GM18499 (cell line): ENCODE results near the gene KCNG3.

ENCODE experiments used
- ATAC-seq: cut with Tn5 transposase; IDR thresholded peaks from one replicate; pipeline ENCODE4 v1.9.1; 2021; ENCODE audit warnings: moderate number of reproducible peaks; ENCODE audit not compliant: insufficient read depth, unreplicated experiment

Gene KCNG3

GRCh38 chr2:42488297-42488696, 5.5 kb downstream of the KCNG3 start:
- ATAC-seq = no peak

- no peak for ATAC-seq
These were observed 7.5 kb downstream of the KCNG3 start for GRCh38 chr2:42486145-42486906.

DNA sequence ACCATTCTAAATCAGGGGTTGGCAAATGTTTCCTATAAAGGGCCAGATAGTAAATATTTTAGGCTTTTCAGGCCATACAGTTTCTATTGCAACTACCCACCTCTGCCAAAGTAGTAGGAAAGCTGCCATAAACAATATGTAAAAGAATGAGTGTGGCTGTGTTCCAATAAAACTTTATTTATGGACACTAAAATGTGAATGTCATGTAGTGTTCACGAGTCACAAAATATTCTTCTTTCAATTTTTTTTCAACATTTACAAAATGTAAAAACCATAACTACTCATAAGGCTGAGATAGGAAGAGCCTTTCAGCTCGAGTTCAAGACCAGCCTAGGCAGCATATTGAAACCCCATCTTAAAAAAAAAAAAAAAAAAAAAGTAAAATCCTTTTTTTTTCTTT, 13.4 kb downstream of the KCNG3 start:
- ATAC-seq = no peak

DNA sequence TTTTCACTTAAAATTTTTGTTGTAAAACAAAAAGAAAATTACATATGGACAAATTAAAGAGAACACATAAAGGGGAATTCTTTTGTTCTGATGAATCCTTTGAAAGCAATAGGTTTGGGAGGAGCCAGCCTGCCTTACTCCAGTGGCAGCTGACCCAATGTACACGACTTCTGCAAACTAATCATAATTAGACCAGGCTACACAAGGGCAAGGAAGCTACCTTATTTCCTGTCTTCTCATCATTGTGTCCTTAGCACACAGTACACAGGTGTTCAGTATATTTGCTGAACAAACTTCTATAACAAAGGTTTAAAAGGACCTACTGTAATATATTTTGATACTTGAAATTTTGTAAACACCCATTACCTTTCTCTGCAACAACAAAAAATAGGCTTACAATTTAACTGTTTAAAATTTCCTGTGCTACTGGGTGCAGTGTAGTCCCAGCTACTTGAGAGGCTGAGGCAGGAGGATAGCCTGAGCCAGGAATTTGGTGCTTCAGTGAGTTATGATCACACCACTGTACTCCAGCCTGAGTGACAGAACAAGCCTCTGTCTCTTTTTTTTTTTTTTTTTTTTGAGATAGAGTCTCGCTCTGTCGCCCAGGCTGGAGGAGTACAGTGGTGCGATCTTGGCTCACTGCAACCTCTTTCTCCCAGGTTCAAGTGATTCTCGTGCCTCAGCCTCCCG, 18.9 kb downstream of the KCNG3 start:
- ATAC-seq = no peak

DNA sequence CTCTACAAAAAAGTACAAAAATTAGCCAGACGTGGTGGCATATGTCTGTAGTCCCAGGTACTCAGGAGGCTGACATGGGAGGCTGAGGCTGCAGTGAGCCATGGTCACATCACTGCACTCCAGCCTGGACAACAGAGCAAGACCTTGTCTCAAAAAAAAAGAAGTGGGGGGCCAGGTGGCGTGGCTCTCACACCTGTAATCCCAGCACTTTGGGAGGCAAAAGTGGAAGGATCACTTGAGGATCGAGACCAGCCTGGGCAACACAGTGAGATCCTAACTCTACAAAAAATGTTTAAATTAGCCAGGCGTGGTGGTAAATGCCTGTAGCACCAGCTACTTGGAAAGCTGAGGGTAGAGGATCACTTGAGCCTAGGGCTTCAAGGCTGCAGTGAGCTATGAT, 23.1 kb downstream of the KCNG3 start:
- no peak for ATAC-seq

GRCh38 chr2:42464631-42465030, 29.2 kb downstream of the KCNG3 start:
- no peak for ATAC-seq

GRCh38 chr2:42463570-42463969, 30.2 kb downstream of the KCNG3 start:
- no peak for ATAC-seq

GRCh38 chr2:42459296-42459695, 34.5 kb downstream of the KCNG3 start:
- no peak for ATAC-seq

DNA sequence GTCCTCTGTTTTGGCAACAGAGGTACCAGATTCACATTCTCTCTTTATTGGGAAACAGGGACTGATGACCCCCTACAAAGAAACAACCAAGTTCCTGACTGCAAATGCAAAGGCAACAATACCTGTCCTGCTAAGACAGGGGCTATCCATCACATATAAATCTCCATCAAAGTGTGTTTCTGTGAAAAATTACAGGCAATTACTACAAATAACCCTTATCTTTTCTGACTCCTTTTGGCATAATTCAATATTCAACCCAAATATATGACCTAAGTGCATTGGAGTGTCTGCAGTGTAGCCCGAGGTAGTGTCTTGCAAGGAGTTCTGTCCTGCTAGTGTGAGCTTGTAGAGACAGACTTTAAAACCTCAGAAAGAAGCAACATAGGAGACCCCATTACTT, 35.4 kb downstream of the KCNG3 start:
- no peak for ATAC-seq

- no peak for ATAC-seq
These were observed 36.8 kb downstream of the KCNG3 start for GRCh38 chr2:42457011-42457410.

GRCh38 chr2:42456126-42456839, 37.5 kb downstream of the KCNG3 start:
- ATAC-seq = no peak

GRCh38 chr2:42452545-42452944, 41.2 kb downstream of the KCNG3 start:
- no peak for ATAC-seq

GRCh38 chr2:42450136-42450535, 43.6 kb downstream of the KCNG3 start:
- no peak for ATAC-seq

- ATAC-seq = no peak
These were observed 44.4 kb downstream of the KCNG3 start for GRCh38 chr2:42449163-42450087.

DNA sequence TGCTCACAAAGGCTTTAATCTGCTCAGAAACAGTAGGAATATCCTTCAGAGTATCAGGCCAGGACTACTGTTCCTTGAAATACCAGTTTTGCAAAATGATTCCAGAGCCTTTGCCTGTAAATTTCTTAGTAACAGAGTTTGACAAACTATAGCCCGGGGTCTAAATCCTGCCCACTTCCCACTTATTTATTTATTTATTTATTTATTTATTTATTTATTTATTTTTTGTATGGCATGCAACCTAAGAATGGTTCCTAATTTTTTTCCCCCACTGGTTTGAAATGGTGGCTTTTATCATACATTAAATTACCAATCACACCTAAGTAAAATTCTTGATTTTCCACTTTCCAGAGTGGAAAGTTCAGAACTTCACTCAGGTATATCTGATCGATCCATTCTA, 45.6 kb downstream of the KCNG3 start:
- ATAC-seq = no peak

- ATAC-seq = no peak
These were observed 47.1 kb downstream of the KCNG3 start for GRCh38 chr2:42446503-42447271.

GRCh38 chr2:42443718-42444399, 49.9 kb downstream of the KCNG3 start:
- ATAC-seq = no peak

GRCh38 chr2:42442774-42443173, 51.0 kb downstream of the KCNG3 start:
- no peak for ATAC-seq

DNA sequence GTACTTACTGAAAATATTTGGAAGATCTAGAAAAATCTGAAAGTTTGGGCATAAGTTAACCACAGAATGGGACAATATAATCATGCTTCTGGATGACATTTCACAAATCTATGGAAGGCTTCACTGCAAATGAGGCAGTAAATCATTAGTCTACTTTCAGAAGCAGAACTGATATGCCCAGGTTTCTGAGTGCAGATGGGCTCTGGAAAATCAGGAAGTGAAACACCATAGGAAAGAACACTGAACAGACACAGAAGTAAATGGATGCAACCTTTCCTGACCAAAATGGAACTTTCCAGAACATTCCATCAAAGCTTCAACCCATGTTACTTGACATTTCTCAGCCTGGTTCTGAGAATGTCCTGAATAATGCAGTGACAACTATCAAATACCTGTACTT, 55.1 kb downstream of the KCNG3 start:
- no peak for ATAC-seq
